Prostate gland (tissue), 2 donors: ENCODE measurements around the gene TOMM22.

ENCODE experiments used
- CTCF ChIP-seq, 4 experiments: fragments of 200-600 bp in 2 of 4; fragments of 450-650 bp in 2 of 4; sonication (generic) in 2 of 4; IDR thresholded peaks; 1 replicate in 3 of 4; 2 replicates in 1 of 4; pipeline ENCODE4 v1.5.1; 2016 to 2019; ENCODE audit warnings: antibody characterized with exemption in 4 of 4, mild to moderate bottlenecking in 2 of 4, moderate library complexity in 2 of 4
- POLR2A ChIP-seq: fragments of 450-650 bp; IDR thresholded peaks from one replicate; pipeline ENCODE4 v1.6.1; 2016; ENCODE audit warnings: antibody characterized with exemption, mild to moderate bottlenecking
- POLR2AphosphoS5 ChIP-seq: sonication (generic); formaldehyde crosslinking; IDR thresholded peaks from one replicate; pipeline ENCODE4 v1.6.1; 2017; ENCODE audit warnings: antibody characterized with exemption

GRCh38 chr22:38734421-38735100 lies 52.8 kb downstream of the TOMM22 start:
- no peak for TF ChIP-seq POLR2A
- no peak for TF ChIP-seq CTCF (IDR thresholded peaks at IDR 0.05)
- TF ChIP-seq POLR2AphosphoS5 = no peak
